ENCODE measurements around the gene OGFOD2. TPM values are rescaled to one million over a fixed set of nuclear protein-coding genes. Genes with fewer than 3 reads are reported as not detected.

The OGFOD2 gene
- total and polyA plus RNA-seq, 2 of the 13 experiments (the other 11 are each of a cell fraction or from before 2014, with no cell fraction given) = 13.2 to 14.6 TPM

- no peak for FAIRE-seq
- intact Hi-C loops (cut with micrococcal nuclease; ENCODE audit: unreplicated experiment) (no loop called here), in situ Hi-C loops (cut with HindIII; ENCODE audit: extremely low pct_ligation_motif_present, low pct_unique_long_range_greater_than_20kb) (no loop called here)
- Histone ChIP-seq H2AFZ (ENCODE audit: low read length) (no peak overlapping the region), H3K4me2 (ENCODE audit: low read depth, low read length) (no peak overlapping the region), H3K4me3 (replicated peaks in 1 of 3; ENCODE audit: insufficient read depth in 1 of 3, low read depth in 2 of 3, low read length in 3 of 3) (no peak overlapping the region), H3K36me3 (replicated peaks in 1 of 2; ENCODE audit: control insufficient read depth in 1 of 2, insufficient read depth in 2 of 2, low read length in 2 of 2) (peaks cover 2 to 7% of the 10 kb centered on the region in 2 experiments; a peak in 3 of 5 replicates), H3K9me3 (ENCODE audit: low read length) (no peaks in the 10 kb centered on the region), H3K27me3 (ENCODE audit: control insufficient read depth in 1 of 2, insufficient read depth in 2 of 2, low read length in 2 of 2) (no peaks in the 10 kb centered on the region; a peak in 1 of 5 replicates), H3K79me2 (ENCODE audit: insufficient read depth, low read length) (no peaks in the 10 kb centered on the region), H3K4me1 (ENCODE audit: insufficient read depth, low read length) (peaks cover 12% of the 10 kb centered on the region), H3K27ac (ENCODE audit: extremely low read length, insufficient read depth, low read length) (peak overlapping the region; percentile 44), H3K9ac (ENCODE audit: insufficient read depth, low read depth, low read length) (no peak overlapping the region), H4K20me1 (ENCODE audit: insufficient read depth, low read length) (no peaks in the 10 kb centered on the region)
- 94% methylated on average over 11 of the region's 16 CpGs for WGBS (ENCODE audit: low lambda C conversion rate)
- no peak for DNase-seq (ENCODE audit: low spot score)
- CTCF ChIA-PET (ENCODE audit: low intra/inter-chr PET ratio, low total read pairs) = no interaction called here
- BruUV-seq (replicated peaks) = no TSS peak
- ATAC-seq = no peak; the same call in 2 of the 3 replicates
- TF ChIP-seq TP53 (CRISPR knock-in tag; conservative IDR thresholded peaks at IDR 0.05) (no peak), ZNF264 (CRISPR knock-in tag; IDR thresholded peaks at IDR 0.05) (no peak), NFAT5 (CRISPR knock-in tag; IDR thresholded peaks at IDR 0.05) (no peak), ZBTB21 (CRISPR knock-in tag; IDR thresholded peaks at IDR 0.05) (no peak), IRF1 (CRISPR knock-in tag; IDR thresholded peaks at IDR 0.05; ENCODE audit: low read depth) (no peak), DBP (CRISPR knock-in tag; IDR thresholded peaks at IDR 0.05; ENCODE audit: not compliant biosample characterization) (no peak)
- POLR2A ChIA-PET = no interaction called here
Measured at GRCh38 chr12:122996621-122997342, 21.7 kb downstream of the OGFOD2 start.

Measured in HepG2 (cell line).